Upper lobe of right lung (tissue), 1 donor: Measurements from ENCODE around the gene DEDD2. TPM values are rescaled to one million over a fixed set of nuclear protein-coding genes. Genes with fewer than 3 reads are reported as not detected.

Experiments
- ATAC-seq: fragments of 200-7000 bp; cut with Tn5 transposase; one replicate; pipeline ENCODE4 v1.9.1; 2020; ENCODE audit warnings: mild to moderate bottlenecking, moderate library complexity
- DNase-seq: peaks from one replicate; pipeline ENCODE4 v3.0.0-alpha.2; 2020
- H3K27ac ChIP-seq: fragments of 200-600 bp; one replicate; pipeline ENCODE4 v1.8.0; 2022
- H3K27me3 ChIP-seq: fragments of 200-600 bp; one replicate; pipeline ENCODE4 v1.8.0; 2022; ENCODE audit warnings: mild to moderate bottlenecking
- H3K36me3 ChIP-seq: fragments of 200-600 bp; one replicate; pipeline ENCODE4 v1.8.0; 2022
- H3K4me1 ChIP-seq: fragments of 200-600 bp; one replicate; pipeline ENCODE4 v1.8.0; 2022
- H3K4me3 ChIP-seq: fragments of 200-600 bp; one replicate; pipeline ENCODE4 v1.8.0; 2022; ENCODE audit warnings: mild to moderate bottlenecking
- H3K9me3 ChIP-seq: fragments of 200-600 bp; one replicate; pipeline ENCODE4 v1.8.0; 2022
- CTCF ChIP-seq: fragments of 200-600 bp; IDR thresholded peaks from one replicate; pipeline ENCODE4 v1.8.0; 2022; ENCODE audit warnings: antibody characterized with exemption
- intact Hi-C: fragments of 100-400 bp; cut with DNase I; formaldehyde crosslinking; loops from one replicate; pipeline ENCODE4 v1.11.0; 2022
- total RNA-seq: library from RNA; stranded (reverse); fragmentation: NEBNext Ultra II Directional; extraction: Animal tissue kit (Norgen Biotek cat#: 25700); gene quantifications from one replicate; pipeline ENCODE4 v1.2.1, GENCODE V29; 2021
- donor health status: DM: no; HTN: yes; CAD: no; lungs with severe emphysema.

The DEDD2 gene
- total RNA-seq, 1 donor from 2014 or later = 25.1 TPM

GRCh38 chr19:42159942-42160341 lies 57.5 kb downstream of the DEDD2 start:
- ATAC-seq = no peak
- intact Hi-C loops = no loop called here

GRCh38 chr19:42158926-42159325 lies 58.6 kb downstream of the DEDD2 start:
- Histone ChIP-seq H3K4me1 (no peaks in the 10 kb centered on the region), H3K4me3 (no peak overlapping the region), H3K27me3 (peaks cover 9% of the 10 kb centered on the region), H3K36me3 (no peaks in the 10 kb centered on the region), H3K9me3 (no peaks in the 10 kb centered on the region), H3K27ac (no peak overlapping the region)
- intact Hi-C loops = no loop called here
- no peak for ATAC-seq
- TF ChIP-seq CTCF = no peak
- no peak for DNase-seq

More at GRCh38 chr19:42159942-42160341, 57.5 kb downstream of the DEDD2 start:
- no peak for DNase-seq
- peaks cover under 1% of the 10 kb centered on the region for H3K27me3 ChIP-seq
- no peak for TF ChIP-seq CTCF
- no peaks in the 10 kb centered on the region for H3K9me3 ChIP-seq
- no peak overlapping the region for H3K4me3 ChIP-seq
- H3K36me3 ChIP-seq = no peaks in the 10 kb centered on the region
- no peak overlapping the region for H3K27ac ChIP-seq
- H3K4me1 ChIP-seq = no peaks in the 10 kb centered on the region

- DNase-seq = no peak
- Histone ChIP-seq H3K9me3 (no peaks in the 10 kb centered on the region), H3K27me3 (peaks cover 26% of the 10 kb centered on the region), H3K4me3 (no peak overlapping the region), H3K27ac (no peak overlapping the region), H3K36me3 (no peaks in the 10 kb centered on the region), H3K4me1 (no peaks in the 10 kb centered on the region)
- no peak for TF ChIP-seq CTCF
- intact Hi-C loops = no loop called here
- no peak for ATAC-seq
These were observed 60.9 kb downstream of the DEDD2 start for GRCh38 chr19:42156571-42156970.

- no peak for ATAC-seq
- intact Hi-C loops = no loop called here
- no peaks in the 10 kb centered on the region for H3K36me3 ChIP-seq
- no peak overlapping the region for H3K4me3 ChIP-seq
- no peak for DNase-seq
- peaks cover 34% of the 10 kb centered on the region for H3K27me3 ChIP-seq
- no peak for TF ChIP-seq CTCF
- no peaks in the 10 kb centered on the region for H3K4me1 ChIP-seq
- no peaks in the 10 kb centered on the region for H3K9me3 ChIP-seq
- H3K27ac ChIP-seq = no peak overlapping the region
These were observed 61.7 kb downstream of the DEDD2 start for GRCh38 chr19:42155796-42156195.

- Histone ChIP-seq H3K9me3 (no peaks in the 10 kb centered on the region), H3K4me3 (no peak overlapping the region), H3K4me1 (no peaks in the 10 kb centered on the region), H3K27ac (no peak overlapping the region), H3K36me3 (no peaks in the 10 kb centered on the region), H3K27me3 (peaks cover 39% of the 10 kb centered on the region)
- no peak for TF ChIP-seq CTCF
- intact Hi-C loops = no loop called here
- ATAC-seq (no peak), DNase-seq (no peak)
These were observed 62.8 kb downstream of the DEDD2 start for GRCh38 chr19:42154471-42155323.
